ENCODE data around the gene MMP14. TPM values are rescaled to one million over a fixed set of nuclear protein-coding genes. Genes with fewer than 3 reads are reported as not detected.

MMP14 gene
- total and polyA plus RNA-seq, 9 of the 15 experiments (the other 6 are each of a cell fraction or from before 2014, with no cell fraction given), result 0.36 to 5.8 (median 1.3) TPM; not detected in 2

DNA sequence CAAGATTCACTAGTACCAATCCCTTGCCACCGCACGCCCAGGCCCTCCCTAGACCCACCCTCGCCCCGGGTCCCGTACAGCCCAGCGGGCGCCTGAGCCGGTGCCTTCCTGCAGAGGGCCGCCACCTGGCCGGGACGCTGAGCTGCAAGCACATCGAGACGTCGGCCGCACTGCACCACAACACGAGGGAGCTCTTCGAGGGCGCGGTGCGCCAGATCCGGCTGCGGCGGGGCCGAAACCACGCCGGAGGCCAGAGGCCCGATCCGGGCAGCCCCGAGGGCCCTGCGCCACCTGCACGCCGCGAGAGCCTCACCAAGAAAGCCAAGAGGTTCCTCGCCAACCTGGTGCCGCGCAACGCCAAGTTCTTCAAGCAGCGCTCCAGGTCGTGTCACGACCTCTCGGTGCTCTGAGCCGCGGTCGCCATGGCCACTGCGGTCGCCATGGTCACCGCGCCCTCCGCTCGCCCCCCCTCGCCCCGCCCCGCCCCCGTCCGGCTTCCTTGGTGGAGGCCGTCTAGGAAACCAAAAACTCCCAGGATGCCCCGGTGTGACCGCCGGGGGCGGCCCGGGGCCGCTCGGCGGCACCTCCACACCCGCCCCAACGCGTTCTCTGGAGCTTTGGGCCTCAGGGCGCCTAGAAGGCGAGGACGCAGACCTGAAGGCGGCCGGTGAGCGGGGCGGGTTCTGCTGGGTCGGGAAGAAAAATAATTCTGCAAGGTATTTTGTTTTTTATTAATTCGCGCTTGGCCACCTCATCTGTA, 50.3 kb downstream of the MMP14 start (continued):
- TF ChIP-seq, protein P1, sequence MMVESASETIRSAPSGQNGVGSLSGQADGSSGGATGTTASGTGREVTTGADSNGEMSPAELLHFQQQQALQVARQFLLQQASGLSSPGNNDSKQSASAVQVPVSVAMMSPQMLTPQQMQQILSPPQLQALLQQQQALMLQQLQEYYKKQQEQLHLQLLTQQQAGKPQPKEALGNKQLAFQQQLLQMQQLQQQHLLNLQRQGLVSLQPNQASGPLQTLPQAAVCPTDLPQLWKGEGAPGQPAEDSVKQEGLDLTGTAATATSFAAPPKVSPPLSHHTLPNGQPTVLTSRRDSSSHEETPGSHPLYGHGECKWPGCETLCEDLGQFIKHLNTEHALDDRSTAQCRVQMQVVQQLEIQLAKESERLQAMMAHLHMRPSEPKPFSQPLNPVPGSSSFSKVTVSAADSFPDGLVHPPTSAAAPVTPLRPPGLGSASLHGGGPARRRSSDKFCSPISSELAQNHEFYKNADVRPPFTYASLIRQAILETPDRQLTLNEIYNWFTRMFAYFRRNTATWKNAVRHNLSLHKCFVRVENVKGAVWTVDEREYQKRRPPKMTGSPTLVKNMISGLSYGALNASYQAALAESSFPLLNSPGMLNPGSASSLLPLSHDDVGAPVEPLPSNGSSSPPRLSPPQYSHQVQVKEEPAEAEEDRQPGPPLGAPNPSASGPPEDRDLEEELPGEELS (CRISPR knock-in tag; IDR thresholded peaks at IDR 0.05; ENCODE audit: borderline replicate concordance), result peak; percentile 85; the same call in 1 of the 2 replicates
- TF ChIP-seq ZSCAN32 (CRISPR knock-in tag; IDR thresholded peaks at IDR 0.05) (no peak), POLR2AphosphoS5 (IDR thresholded peaks at IDR 0.05; ENCODE audit: control insufficient read depth, insufficient read depth, low read depth, low read length) (peak; percentile 62; the same call in 1 of the 2 replicates), MYC (IDR thresholded peaks at IDR 0.05; ENCODE audit: low read depth, low read length) (peak; percentile 66), MYC (CRISPR knock-in tag; IDR thresholded peaks at IDR 0.05; ENCODE audit: borderline replicate concordance, low read depth) (no peak), NFYB (IDR thresholded peaks at IDR 0.05; ENCODE audit: extremely low read depth, insufficient read length) (no peak), ETV5 (CRISPR knock-in tag; IDR thresholded peaks at IDR 0.05; ENCODE audit: low read depth) (peak; percentile 70), KAT8 (IDR thresholded peaks at IDR 0.05; ENCODE audit: low read depth) (no peak), NEUROD1 (IDR thresholded peaks at IDR 0.05; ENCODE audit: borderline replicate concordance, low read depth, low read length, partially characterized antibody) (peak; percentile 87)
- TF ChIP-seq, protein P2, sequence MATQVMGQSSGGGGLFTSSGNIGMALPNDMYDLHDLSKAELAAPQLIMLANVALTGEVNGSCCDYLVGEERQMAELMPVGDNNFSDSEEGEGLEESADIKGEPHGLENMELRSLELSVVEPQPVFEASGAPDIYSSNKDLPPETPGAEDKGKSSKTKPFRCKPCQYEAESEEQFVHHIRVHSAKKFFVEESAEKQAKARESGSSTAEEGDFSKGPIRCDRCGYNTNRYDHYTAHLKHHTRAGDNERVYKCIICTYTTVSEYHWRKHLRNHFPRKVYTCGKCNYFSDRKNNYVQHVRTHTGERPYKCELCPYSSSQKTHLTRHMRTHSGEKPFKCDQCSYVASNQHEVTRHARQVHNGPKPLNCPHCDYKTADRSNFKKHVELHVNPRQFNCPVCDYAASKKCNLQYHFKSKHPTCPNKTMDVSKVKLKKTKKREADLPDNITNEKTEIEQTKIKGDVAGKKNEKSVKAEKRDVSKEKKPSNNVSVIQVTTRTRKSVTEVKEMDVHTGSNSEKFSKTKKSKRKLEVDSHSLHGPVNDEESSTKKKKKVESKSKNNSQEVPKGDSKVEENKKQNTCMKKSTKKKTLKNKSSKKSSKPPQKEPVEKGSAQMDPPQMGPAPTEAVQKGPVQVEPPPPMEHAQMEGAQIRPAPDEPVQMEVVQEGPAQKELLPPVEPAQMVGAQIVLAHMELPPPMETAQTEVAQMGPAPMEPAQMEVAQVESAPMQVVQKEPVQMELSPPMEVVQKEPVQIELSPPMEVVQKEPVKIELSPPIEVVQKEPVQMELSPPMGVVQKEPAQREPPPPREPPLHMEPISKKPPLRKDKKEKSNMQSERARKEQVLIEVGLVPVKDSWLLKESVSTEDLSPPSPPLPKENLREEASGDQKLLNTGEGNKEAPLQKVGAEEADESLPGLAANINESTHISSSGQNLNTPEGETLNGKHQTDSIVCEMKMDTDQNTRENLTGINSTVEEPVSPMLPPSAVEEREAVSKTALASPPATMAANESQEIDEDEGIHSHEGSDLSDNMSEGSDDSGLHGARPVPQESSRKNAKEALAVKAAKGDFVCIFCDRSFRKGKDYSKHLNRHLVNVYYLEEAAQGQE (IDR thresholded peaks at IDR 0.05; ENCODE audit: borderline replicate concordance), result no peak
- TF ChIP-seq, protein P2 (CRISPR knock-in tag; IDR thresholded peaks at IDR 0.05; ENCODE audit: low read depth), result 0 out of 2 replicates have a peak, but pooled peaks have one; percentile 31
- TF ChIP-seq, protein P3, sequence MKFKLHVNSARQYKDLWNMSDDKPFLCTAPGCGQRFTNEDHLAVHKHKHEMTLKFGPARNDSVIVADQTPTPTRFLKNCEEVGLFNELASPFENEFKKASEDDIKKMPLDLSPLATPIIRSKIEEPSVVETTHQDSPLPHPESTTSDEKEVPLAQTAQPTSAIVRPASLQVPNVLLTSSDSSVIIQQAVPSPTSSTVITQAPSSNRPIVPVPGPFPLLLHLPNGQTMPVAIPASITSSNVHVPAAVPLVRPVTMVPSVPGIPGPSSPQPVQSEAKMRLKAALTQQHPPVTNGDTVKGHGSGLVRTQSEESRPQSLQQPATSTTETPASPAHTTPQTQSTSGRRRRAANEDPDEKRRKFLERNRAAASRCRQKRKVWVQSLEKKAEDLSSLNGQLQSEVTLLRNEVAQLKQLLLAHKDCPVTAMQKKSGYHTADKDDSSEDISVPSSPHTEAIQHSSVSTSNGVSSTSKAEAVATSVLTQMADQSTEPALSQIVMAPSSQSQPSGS (CRISPR knock-in tag; IDR thresholded peaks at IDR 0.05), result no peak
- TF ChIP-seq, protein P4, sequence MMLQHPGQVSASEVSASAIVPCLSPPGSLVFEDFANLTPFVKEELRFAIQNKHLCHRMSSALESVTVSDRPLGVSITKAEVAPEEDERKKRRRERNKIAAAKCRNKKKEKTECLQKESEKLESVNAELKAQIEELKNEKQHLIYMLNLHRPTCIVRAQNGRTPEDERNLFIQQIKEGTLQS (IDR thresholded peaks at IDR 0.05), result no peak
- TF ChIP-seq, protein P4 (CRISPR knock-in tag; conservative IDR thresholded peaks at IDR 0.05), result no peak

Measured in K562 (cell line).